HepG2 (cell line): Measurements from ENCODE around the gene C19orf73. TPM values are rescaled to one million over a fixed set of nuclear protein-coding genes. Genes with fewer than 3 reads are reported as not detected.

Source experiments
- ATAC-seq: fragments of 200-7000 bp; cut with Tn5 transposase; 3 replicates; pipeline ENCODE4 v1.9.1; 2020; ENCODE audit warnings: mild to moderate bottlenecking, moderate library complexity
- BruUV-seq: library from RNA; stranded (reverse); fragments of 400-500 nt; replicated peaks from 2 replicates; lab custom pipeline; 2021; lab: Mats Ljungman, UMichigan
- CTCF ChIA-PET: fragments of 300-600 bp; formaldehyde crosslinking; extraction: SDS; loops from one replicate; lab custom pipeline; 2021; ENCODE audit warnings: low total read pairs, inconsistent platforms, low intra/inter-chr PET ratio; lab: Yijun Ruan, JAX
- POLR2A ChIA-PET: fragments of 350-600 bp; sonication (Branson Sonifier 250); formaldehyde crosslinking; loops from one replicate; lab custom pipeline; 2020; ENCODE audit warnings: antibody characterized with exemption, inconsistent platforms; lab: Yijun Ruan, JAX
- DNase-seq: peaks from one replicate; pipeline ENCODE4 v3.0.0-alpha.2; 2015; ENCODE audit warnings: low spot score
- FAIRE-seq: peaks from 3 replicates; lab custom pipeline; 2011; peaks lifted over from hg19 to GRCh38; lab: Jason Lieb, UNC
- H2AFZ ChIP-seq: one replicate; pipeline ENCODE4 v1.6.1; 2011; ENCODE audit warnings: low read length, inconsistent platforms
- H3K27ac ChIP-seq: fragments of 300-600 bp; 3 replicates; pipeline ENCODE4 v1.8.0; 2011; ENCODE audit warnings: mixed run types, mild to moderate bottlenecking, mixed read lengths, low read length, inconsistent platforms; ENCODE audit not compliant: insufficient read depth; ENCODE audit errors: extremely low read length
- H3K27me3 ChIP-seq, 2 experiments: fragments of 200-600 bp in 1 of 2; 2 replicates in 1 of 2; 3 replicates in 1 of 2; pipeline versions ENCODE4 v1.6.0 to v1.8.0; 2011; ENCODE audit warnings: low read length in 2 of 2, mild to moderate bottlenecking in 2 of 2, moderate library complexity in 2 of 2, inconsistent platforms in 1 of 2; ENCODE audit not compliant: insufficient read depth in 2 of 2, control insufficient read depth in 1 of 2
- H3K36me3 ChIP-seq, 2 experiments: fragments of 200-600 bp in 1 of 2; replicated peaks in 1 of 2; 2 replicates in 1 of 2; 3 replicates in 1 of 2; pipeline versions ENCODE4 v1.5.1 to v1.8.0; 2011; ENCODE audit warnings: low read length in 2 of 2, inconsistent platforms in 1 of 2; ENCODE audit not compliant: insufficient read depth in 2 of 2, control insufficient read depth in 1 of 2
- H3K4me1 ChIP-seq: 2 replicates; pipeline ENCODE4 v1.5.1; 2012; ENCODE audit warnings: low read length, inconsistent platforms; ENCODE audit not compliant: insufficient read depth
- H3K4me2 ChIP-seq: 2 replicates; pipeline ENCODE4 v1.6.0; 2011; ENCODE audit warnings: low read depth, low read length, inconsistent platforms
- H3K4me3 ChIP-seq, 3 experiments: fragments of 200-600 bp in 1 of 3; sonication (generic), shearing (Covaris generic) in 1 of 3; replicated peaks in 1 of 3; 2 replicates each; pipeline ENCODE4 v1.5.1; 2011 to 2016; ENCODE audit warnings: low read length in 3 of 3, inconsistent platforms in 2 of 3, low read depth in 2 of 3, mild to moderate bottlenecking in 2 of 3, control low read depth in 1 of 3, mixed read lengths in 1 of 3; ENCODE audit not compliant: insufficient read depth in 1 of 3
- H3K79me2 ChIP-seq: one replicate; pipeline ENCODE4 v1.6.1; 2011; ENCODE audit warnings: low read length, inconsistent platforms; ENCODE audit not compliant: insufficient read depth
- H3K9ac ChIP-seq: 2 replicates; pipeline ENCODE4 v1.6.0; 2011; ENCODE audit warnings: mild to moderate bottlenecking, low read depth, low read length, inconsistent platforms; ENCODE audit not compliant: insufficient read depth
- H3K9me3 ChIP-seq: 2 replicates; pipeline ENCODE4 v1.5.1; 2012; ENCODE audit warnings: mild to moderate bottlenecking, low read length
- H4K20me1 ChIP-seq: 2 replicates; pipeline ENCODE4 v1.6.0; 2011; ENCODE audit warnings: inconsistent platforms, mild to moderate bottlenecking, low read length, moderate library complexity; ENCODE audit not compliant: insufficient read depth
- CREB1 ChIP-seq, 2 experiments: fragments of 450-650 bp in 1 of 2; IDR thresholded peaks; 2 replicates each; pipeline ENCODE4 v1.6.1; 2016 to 2017; ENCODE audit warnings: control low read depth in 1 of 2, mild to moderate bottlenecking in 1 of 2, missing compliant biosample characterization in 1 of 2, missing genetic modification characterization in 1 of 2
- GPBP1L1 ChIP-seq: sonication (generic); formaldehyde crosslinking; IDR thresholded peaks from 2 replicates; pipeline ENCODE4 v1.5.0; 2020; ENCODE audit warnings: mild to moderate bottlenecking, missing genetic modification reagents
- MAFK ChIP-seq, 2 experiments: IDR thresholded peaks in 1 of 2; conservative IDR thresholded peaks in 1 of 2; 2 replicates each; pipeline ENCODE4 v1.6.1; 2011; ENCODE audit warnings: improper control_type of control experiment in 2 of 2, low read length in 2 of 2
- SCMH1 ChIP-seq: sonication (generic); formaldehyde crosslinking; IDR thresholded peaks from 2 replicates; pipeline ENCODE4 v1.9.0; 2021; ENCODE audit warnings: missing genetic modification reagents, mild to moderate bottlenecking, borderline replicate concordance
- SP140L ChIP-seq: sonication (generic); formaldehyde crosslinking; IDR thresholded peaks from 2 replicates; pipeline ENCODE4 v1.4.0; 2020; ENCODE audit warnings: missing genetic modification reagents, borderline replicate concordance
- ZFP36 ChIP-seq: fragments of 150-350 bp; IDR thresholded peaks from 2 replicates; pipeline ENCODE4 v1.6.1; 2018; ENCODE audit warnings: borderline replicate concordance, low read length, low read depth; ENCODE audit not compliant: partially characterized antibody
- ZNF609 ChIP-seq: sonication (generic); formaldehyde crosslinking; IDR thresholded peaks from 2 replicates; pipeline ENCODE4 v1.4.0; 2020; ENCODE audit warnings: mild to moderate bottlenecking, missing genetic modification reagents, borderline replicate concordance
- WGBS: methylation state at CpG from one replicate; pipeline ENCODE4 v1.1.6; 2017; ENCODE audit warnings: low lambda C conversion rate; 5-methylcytosine and 5-hydroxymethylcytosine counted together
- in situ Hi-C: cut with HindIII; loops from 2 replicates; pipeline ENCODE4 v1.10.0; 2017; ENCODE audit warnings: low pct_unique_long_range_greater_than_20kb; ENCODE audit not compliant: extremely low pct_ligation_motif_present
- intact Hi-C: fragments of 100-400 bp; cut with micrococcal nuclease; formaldehyde crosslinking; loops from one replicate; pipeline ENCODE4 v1.10.0; 2022; ENCODE audit not compliant: unreplicated experiment
- polyA plus RNA-seq, 8 experiments: library from polyadenylated mRNA; depleted of rRNA in 3 of 8; stranded (reverse) in 7 of 8; unstranded in 1 of 8; fragments of >200 nt; fragmentation: Illumina TruSeq in 4 of 8; extraction: Trizol in 4 of 8; gene quantifications; 2 replicates each; pipeline versions ENCODE4 v1.2.1 to v1.2.3, GENCODE V29; 2011 to 2016; ENCODE audit warnings: low read depth in 4 of 8, missing spikeins in 1 of 8, mixed read lengths in 1 of 8; ENCODE audit not compliant: insufficient read depth in 1 of 8
- total RNA-seq, 5 experiments: library from RNA; depleted of rRNA; stranded (reverse); fragments of >200 nt; fragmentation: Illumina TruSeq; extraction: Trizol; gene quantifications; 2 replicates each; pipeline ENCODE4 v1.2.3, GENCODE V29; 2016; ENCODE audit warnings: low read depth in 1 of 5

Gene C19orf73
- total and polyA plus RNA-seq, 2 of the 13 experiments (the other 11 are each of a cell fraction or from before 2014, with no cell fraction given), result 1.4 to 1.5 TPM

GRCh38 chr19:49155005-49155819, 36.3 kb upstream of the C19orf73 start, which contains the start of gene HRC (continued):
- TF ChIP-seq ZNF609 (CRISPR knock-in tag) (peak; percentile 26; the same call in 1 of the 2 replicates), MAFK (conservative IDR thresholded peaks at IDR 0.05 in 1 of 2, IDR thresholded peaks at IDR 0.05 in 1 of 2; ENCODE audit: low read length in 2 of 2) (no peak)

- Histone ChIP-seq H3K27ac (no peak overlapping the region), H3K4me2 (peak overlapping the region; percentile 59), H3K79me2 (no peaks in the 10 kb centered on the region), H3K4me1 (peaks cover 59% of the 10 kb centered on the region), H4K20me1 (no peaks in the 10 kb centered on the region), H3K36me3 (no peaks in the 10 kb centered on the region), H3K4me3 (peak overlapping the region in 1 of 3 experiments; percentile 64; a peak in 1 of 6 replicates), H3K27me3 (no peaks in the 10 kb centered on the region; a peak in 2 of 5 replicates), H2AFZ (no peak overlapping the region), H3K9me3 (no peaks in the 10 kb centered on the region), H3K9ac (no peak overlapping the region)
- no TSS peak for BruUV-seq
- CTCF ChIA-PET, result no interaction called here
- no peak for ATAC-seq
- 89% methylated on average over 6 of the region's 6 CpGs for WGBS
- POLR2A ChIA-PET, result interaction anchor here (0.7 to 1.8 kb wide), 3 partner anchors 9 to 45 kb away, joined by 3 to 9 read pairs (median 6); partner anchors contain the start of gene LIN7B
- FAIRE-seq, result no peak
- in situ Hi-C loops, result loop anchor here (5.0 kb wide), 1 partner anchor 37 kb away; the partner anchor contains the start of genes C19orf73 and PPFIA3
- TF ChIP-seq ZFP36 (no peak), GPBP1L1 (no peak), CREB1 (IDR thresholded peaks at IDR 0.05) (peak; percentile 90), CREB1 (CRISPR knock-in tag; IDR thresholded peaks at IDR 0.05) (no peak), SCMH1 (CRISPR knock-in tag) (no peak), SP140L (CRISPR knock-in tag) (no peak)
- no peak for DNase-seq
- intact Hi-C loops, result loop anchor here (10.0 kb wide), 1 partner anchor 51 kb away; no protein-coding TSS in a partner anchor
Observed at GRCh38 chr19:49154279-49154678, 35.3 kb upstream of the C19orf73 start.
